Calu3 (cell line): ENCODE data around the gene KIF6. TPM values are rescaled to one million over a fixed set of nuclear protein-coding genes. Genes with fewer than 3 reads are reported as not detected.

Experiments
- BruUV-seq: library from RNA; stranded (reverse); fragments of 400-500 nt; replicated peaks from 2 replicates; lab custom pipeline; 2021; lab: Mats Ljungman, UMichigan
- CTCF ChIA-PET: fragments of 300-600 bp; sonication (Branson Sonifier 250); formaldehyde crosslinking; loops from one replicate; lab custom pipeline; 2022; ENCODE audit warnings: antibody characterized with exemption; lab: Charles Lee
- DNase-seq: peaks from one replicate; pipeline ENCODE4 v3.0.0; 2022
- H3K27ac Mint-ChIP-seq: one replicate; pipeline ENCODE4 v1.8.0; 2022; ENCODE audit warnings: mixed read lengths; ENCODE audit not compliant: unreplicated experiment
- H3K27me3 Mint-ChIP-seq: one replicate; pipeline ENCODE4 v1.8.0; 2022; ENCODE audit warnings: mixed read lengths; ENCODE audit not compliant: unreplicated experiment
- H3K36me3 Mint-ChIP-seq: one replicate; pipeline ENCODE4 v1.8.0; 2022; ENCODE audit warnings: mild to moderate bottlenecking, moderate library complexity, mixed read lengths; ENCODE audit not compliant: insufficient read depth, unreplicated experiment
- H3K4me1 Mint-ChIP-seq: one replicate; pipeline ENCODE4 v1.8.0; 2022; ENCODE audit warnings: mild to moderate bottlenecking, low read depth, mixed read lengths; ENCODE audit not compliant: unreplicated experiment
- H3K4me3 Mint-ChIP-seq: one replicate; pipeline ENCODE4 v1.8.0; 2022; ENCODE audit warnings: mild to moderate bottlenecking, low read depth, moderate library complexity, mixed read lengths; ENCODE audit not compliant: unreplicated experiment
- H3K9me3 Mint-ChIP-seq: one replicate; pipeline ENCODE4 v1.8.0; 2022; ENCODE audit warnings: low read depth, mixed read lengths; ENCODE audit not compliant: unreplicated experiment
- intact Hi-C: fragments of 100-400 bp; cut with micrococcal nuclease; formaldehyde crosslinking; loops from one replicate; pipeline ENCODE4 v1.10.0; 2022; ENCODE audit not compliant: unreplicated experiment
- total RNA-seq: library from RNA; stranded (reverse); gene quantifications from 2 replicates; pipeline ENCODE4 v1.2.3, GENCODE V29; 2022
- TF ChIP-seq, protein P1 (sequence below): fragments of 200-600 bp; IDR thresholded peaks from one replicate; pipeline ENCODE4 v1.8.0; 2022; ENCODE audit warnings: antibody characterized with exemption; ENCODE audit not compliant: unreplicated experiment

Gene KIF6
- total RNA-seq, 1 experiment from 2014 or later, result 0.45 TPM

DNA sequence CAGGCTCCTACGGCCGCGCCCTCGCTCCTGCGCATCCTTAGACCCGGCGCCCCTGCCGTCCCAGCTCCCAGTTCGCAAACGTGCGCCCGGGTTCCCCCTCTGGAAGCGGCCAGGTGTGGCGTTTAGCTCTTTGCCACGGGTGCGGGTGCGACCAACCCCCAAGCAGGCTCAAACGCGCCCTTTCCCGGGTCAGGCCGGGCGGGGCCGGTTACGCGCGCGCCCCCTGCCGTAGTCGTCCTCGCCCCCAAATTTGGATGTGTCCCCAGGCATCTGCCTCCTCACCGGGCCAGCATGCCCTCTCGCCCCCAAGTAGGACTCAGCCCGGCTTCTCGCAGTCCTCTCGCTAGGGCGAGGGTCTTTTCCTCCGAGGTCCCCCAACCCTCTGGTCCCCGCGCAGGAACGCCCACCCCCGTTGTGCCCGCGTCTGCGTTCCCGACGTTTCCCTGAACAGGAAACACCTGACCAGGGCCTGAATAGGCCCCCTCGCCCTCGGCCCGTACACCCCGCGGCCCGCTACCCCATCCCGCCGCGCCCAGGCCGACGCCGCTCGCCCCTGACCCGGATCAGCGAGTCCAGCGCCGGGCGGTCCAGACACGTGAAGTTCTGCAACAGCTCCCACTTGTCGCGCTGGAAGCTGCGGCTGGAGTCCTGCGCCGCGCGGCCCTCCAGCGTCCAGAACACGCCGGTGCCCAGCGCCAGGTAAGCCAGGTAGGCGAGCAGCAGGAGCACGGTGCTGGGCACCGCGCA is 411.5 kb downstream of the KIF6 start:
- H3K4me3 Mint-ChIP-seq, result peak overlapping the region; percentile 71
- H3K27me3 Mint-ChIP-seq, result peaks cover 32% of the 10 kb centered on the region
- no peaks in the 10 kb centered on the region for H3K9me3 Mint-ChIP-seq
- DNase-seq, result no peak
- CTCF ChIA-PET, result interaction anchor here (1.1 kb wide), 1 partner anchor 317 kb away, joined by 3 read pairs; no protein-coding TSS in a partner anchor
- H3K27ac Mint-ChIP-seq, result no peak overlapping the region
- intact Hi-C loops, result no loop called here
- BruUV-seq, result no TSS peak
- TF ChIP-seq, protein P1, sequence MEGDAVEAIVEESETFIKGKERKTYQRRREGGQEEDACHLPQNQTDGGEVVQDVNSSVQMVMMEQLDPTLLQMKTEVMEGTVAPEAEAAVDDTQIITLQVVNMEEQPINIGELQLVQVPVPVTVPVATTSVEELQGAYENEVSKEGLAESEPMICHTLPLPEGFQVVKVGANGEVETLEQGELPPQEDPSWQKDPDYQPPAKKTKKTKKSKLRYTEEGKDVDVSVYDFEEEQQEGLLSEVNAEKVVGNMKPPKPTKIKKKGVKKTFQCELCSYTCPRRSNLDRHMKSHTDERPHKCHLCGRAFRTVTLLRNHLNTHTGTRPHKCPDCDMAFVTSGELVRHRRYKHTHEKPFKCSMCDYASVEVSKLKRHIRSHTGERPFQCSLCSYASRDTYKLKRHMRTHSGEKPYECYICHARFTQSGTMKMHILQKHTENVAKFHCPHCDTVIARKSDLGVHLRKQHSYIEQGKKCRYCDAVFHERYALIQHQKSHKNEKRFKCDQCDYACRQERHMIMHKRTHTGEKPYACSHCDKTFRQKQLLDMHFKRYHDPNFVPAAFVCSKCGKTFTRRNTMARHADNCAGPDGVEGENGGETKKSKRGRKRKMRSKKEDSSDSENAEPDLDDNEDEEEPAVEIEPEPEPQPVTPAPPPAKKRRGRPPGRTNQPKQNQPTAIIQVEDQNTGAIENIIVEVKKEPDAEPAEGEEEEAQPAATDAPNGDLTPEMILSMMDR, result no peak
- H3K36me3 Mint-ChIP-seq, result peaks cover 7% of the 10 kb centered on the region
- no peaks in the 10 kb centered on the region for H3K4me1 Mint-ChIP-seq

DNA sequence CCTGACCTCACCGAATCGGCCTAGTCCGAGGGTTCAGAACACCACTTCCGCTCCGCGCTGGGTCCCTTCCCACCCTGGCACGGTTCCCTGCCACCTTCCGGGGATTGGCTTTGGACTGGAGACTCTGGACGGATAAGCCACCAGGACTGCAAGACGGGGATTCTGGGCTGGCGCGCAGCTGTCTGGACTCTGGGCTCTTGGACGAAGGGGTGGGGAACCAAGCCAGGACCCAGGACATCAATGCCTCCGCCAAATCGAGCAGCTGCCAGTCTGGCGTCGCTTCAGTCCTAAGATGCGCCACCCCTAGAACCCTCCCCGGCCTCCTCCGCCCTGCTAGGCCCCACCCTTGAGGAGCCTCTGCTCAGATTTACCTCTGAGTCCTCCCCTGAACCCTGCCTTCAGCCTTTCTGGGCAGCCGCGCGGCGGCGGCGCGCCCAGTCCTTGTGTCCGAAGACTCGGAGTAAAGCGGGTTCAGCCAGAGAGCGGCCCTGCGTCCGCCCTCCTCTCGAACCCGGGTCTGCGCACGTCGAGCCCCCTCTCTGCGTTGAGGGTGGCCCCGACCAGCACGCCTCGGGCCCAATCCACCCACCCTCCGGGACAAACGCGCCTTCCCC is 412.2 kb downstream of the KIF6 start:
- Mint-ChIP-seq H3K27ac (no peak overlapping the region), H3K27me3 (peaks cover 36% of the 10 kb centered on the region), H3K4me1 (no peaks in the 10 kb centered on the region), H3K36me3 (peaks cover 7% of the 10 kb centered on the region), H3K9me3 (no peaks in the 10 kb centered on the region), H3K4me3 (peak overlapping the region; percentile 71)
- intact Hi-C loops, result no loop called here
- no peak for DNase-seq
- TF ChIP-seq, protein P1, result no peak
- no TSS peak for BruUV-seq
- CTCF ChIA-PET, result interaction anchor here (1.1 kb wide), 1 partner anchor 316 kb away, joined by 3 read pairs; no protein-coding TSS in a partner anchor

DNA sequence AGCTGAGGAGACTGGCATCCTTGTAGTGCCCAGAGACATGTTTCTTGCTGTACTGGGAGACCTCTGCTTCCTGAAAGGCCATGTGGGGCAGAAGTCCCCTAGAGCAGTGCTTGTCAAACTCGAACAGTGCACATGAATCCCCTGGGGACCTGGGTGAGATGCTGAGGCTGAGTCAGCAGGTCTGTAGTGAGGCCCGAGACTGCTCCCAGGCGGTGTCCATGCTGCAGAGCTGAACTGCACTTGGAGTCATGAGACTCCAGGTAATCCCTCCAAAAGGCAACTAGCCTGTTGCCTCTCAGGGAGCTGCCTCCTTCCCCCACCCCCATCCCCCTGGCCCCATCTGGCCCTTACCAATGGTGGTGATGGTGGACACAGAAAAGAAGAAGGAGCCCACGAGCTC is 414.7 kb downstream of the KIF6 start:
- Mint-ChIP-seq H3K36me3 (peaks cover 7% of the 10 kb centered on the region), H3K4me1 (no peaks in the 10 kb centered on the region), H3K27ac (no peak overlapping the region), H3K27me3 (peaks cover 59% of the 10 kb centered on the region), H3K9me3 (no peaks in the 10 kb centered on the region), H3K4me3 (no peak overlapping the region)
- intact Hi-C loops, result loop anchor here (1.0 to 2.0 kb wide), 3 partner anchors 308 to 438 kb away; no protein-coding TSS in a partner anchor
- TF ChIP-seq, protein P1, result no peak
- CTCF ChIA-PET, result interaction anchor here (0.7 to 1.8 kb wide), 4 partner anchors 140 to 314 kb away, joined by 5 to 9 read pairs (median 5); no protein-coding TSS in a partner anchor
- no TSS peak for BruUV-seq
- DNase-seq, result no peak

DNA sequence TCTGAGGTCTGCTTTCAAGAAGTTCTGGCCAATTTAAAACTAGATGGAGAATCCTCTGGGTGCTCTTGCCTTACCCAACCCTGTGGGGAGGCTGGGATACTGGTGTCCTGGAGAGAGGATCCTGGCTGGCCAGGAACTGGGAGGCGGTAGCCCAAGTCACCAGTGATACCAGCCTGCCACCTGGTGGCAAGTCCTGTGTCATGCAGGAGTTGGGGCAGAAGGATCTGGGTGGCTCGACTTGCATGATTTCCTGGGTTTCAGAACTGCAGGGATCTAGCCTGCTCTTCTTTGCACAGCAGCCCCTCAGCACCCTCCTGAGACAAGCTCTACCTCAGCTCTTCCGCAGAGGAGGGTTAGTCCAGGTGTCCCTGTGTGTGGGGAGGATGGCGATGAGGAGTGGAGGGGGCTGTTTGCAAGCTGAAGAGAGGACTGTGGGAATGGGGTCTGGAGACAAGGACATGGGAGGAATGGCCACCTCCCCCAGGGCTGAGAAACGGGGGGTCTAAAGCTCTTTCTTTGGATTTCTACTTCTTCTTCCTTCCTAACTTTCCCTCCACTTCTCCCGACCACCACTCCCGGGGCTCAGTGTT is 415.2 kb downstream of the KIF6 start:
- H3K9me3 Mint-ChIP-seq, result no peaks in the 10 kb centered on the region
- CTCF ChIA-PET, result interaction anchor here (0.5 to 1.8 kb wide), 4 partner anchors 140 to 313 kb away, joined by 3 to 9 read pairs (median 5); no protein-coding TSS in a partner anchor
- no peak overlapping the region for H3K27ac Mint-ChIP-seq
- H3K27me3 Mint-ChIP-seq, result peaks cover 64% of the 10 kb centered on the region
- H3K36me3 Mint-ChIP-seq, result peaks cover 7% of the 10 kb centered on the region
- no peaks in the 10 kb centered on the region for H3K4me1 Mint-ChIP-seq
- H3K4me3 Mint-ChIP-seq, result no peak overlapping the region
- intact Hi-C loops, result loop anchor here (1.0 to 2.0 kb wide), 3 partner anchors 307 to 437 kb away; no protein-coding TSS in a partner anchor
- TF ChIP-seq, protein P1, result peak; percentile 96
- DNase-seq, result peak; percentile 91
- BruUV-seq, result no TSS peak
